GM12865 (cell line): ENCODE data around the gene HBP1.
"Not testable (repeated sequence)": the region's sequence is repeated elsewhere in the genome, so short reads cannot be mapped to it uniquely, and the experiment has no call there.

Source experiments
- DNase-seq: peaks from one replicate; pipeline ENCODE4 v3.0.0; 2010; ENCODE audit warnings: low read depth
- H3K4me3 ChIP-seq: 2 replicates; pipeline ENCODE4 v1.5.1; 2011; ENCODE audit warnings: mild to moderate bottlenecking, low read depth, low read length, control low read depth
- TF ChIP-seq, protein P1 (sequence below): IDR thresholded peaks from 2 replicates; pipeline ENCODE4 v1.5.1; 2011; ENCODE audit warnings: low read length, control low read depth, low read depth, inconsistent platforms; ENCODE audit not compliant: insufficient read depth; ENCODE audit errors: missing control alignments

Gene HBP1

DNA sequence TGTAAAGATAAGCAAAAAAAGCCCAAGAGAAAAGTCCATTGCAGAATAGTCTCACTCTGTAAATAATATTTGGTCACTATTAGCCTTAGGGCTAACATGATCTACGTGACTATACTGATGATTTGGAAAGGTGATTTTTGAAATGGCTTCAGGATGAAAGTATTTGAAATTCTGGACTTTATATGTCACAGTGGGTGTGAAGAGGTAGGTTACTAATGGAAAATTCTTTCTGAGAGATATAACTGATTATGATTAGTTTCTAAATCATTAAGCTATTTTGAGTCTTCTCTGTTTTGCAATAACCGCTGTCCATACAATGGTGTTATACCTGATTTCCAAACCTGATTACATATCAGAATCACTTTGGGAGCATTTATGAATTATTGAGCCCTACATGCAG is 20.1 kb upstream of the HBP1 start:
- no peak for DNase-seq
- H3K4me3 ChIP-seq = no peak overlapping the region
- TF ChIP-seq, protein P1, sequence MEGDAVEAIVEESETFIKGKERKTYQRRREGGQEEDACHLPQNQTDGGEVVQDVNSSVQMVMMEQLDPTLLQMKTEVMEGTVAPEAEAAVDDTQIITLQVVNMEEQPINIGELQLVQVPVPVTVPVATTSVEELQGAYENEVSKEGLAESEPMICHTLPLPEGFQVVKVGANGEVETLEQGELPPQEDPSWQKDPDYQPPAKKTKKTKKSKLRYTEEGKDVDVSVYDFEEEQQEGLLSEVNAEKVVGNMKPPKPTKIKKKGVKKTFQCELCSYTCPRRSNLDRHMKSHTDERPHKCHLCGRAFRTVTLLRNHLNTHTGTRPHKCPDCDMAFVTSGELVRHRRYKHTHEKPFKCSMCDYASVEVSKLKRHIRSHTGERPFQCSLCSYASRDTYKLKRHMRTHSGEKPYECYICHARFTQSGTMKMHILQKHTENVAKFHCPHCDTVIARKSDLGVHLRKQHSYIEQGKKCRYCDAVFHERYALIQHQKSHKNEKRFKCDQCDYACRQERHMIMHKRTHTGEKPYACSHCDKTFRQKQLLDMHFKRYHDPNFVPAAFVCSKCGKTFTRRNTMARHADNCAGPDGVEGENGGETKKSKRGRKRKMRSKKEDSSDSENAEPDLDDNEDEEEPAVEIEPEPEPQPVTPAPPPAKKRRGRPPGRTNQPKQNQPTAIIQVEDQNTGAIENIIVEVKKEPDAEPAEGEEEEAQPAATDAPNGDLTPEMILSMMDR = no peak

GRCh38 chr7:107149863-107150262 is 18.9 kb upstream of the HBP1 start:
- no peak overlapping the region for H3K4me3 ChIP-seq
- TF ChIP-seq, protein P1 = no peak
- DNase-seq = no peak

GRCh38 chr7:107150375-107151073 is 18.3 kb upstream of the HBP1 start:
- H3K4me3 ChIP-seq = no peak overlapping the region
- peak; percentile 79 for DNase-seq
- TF ChIP-seq, protein P1 = peak; percentile 54

DNA sequence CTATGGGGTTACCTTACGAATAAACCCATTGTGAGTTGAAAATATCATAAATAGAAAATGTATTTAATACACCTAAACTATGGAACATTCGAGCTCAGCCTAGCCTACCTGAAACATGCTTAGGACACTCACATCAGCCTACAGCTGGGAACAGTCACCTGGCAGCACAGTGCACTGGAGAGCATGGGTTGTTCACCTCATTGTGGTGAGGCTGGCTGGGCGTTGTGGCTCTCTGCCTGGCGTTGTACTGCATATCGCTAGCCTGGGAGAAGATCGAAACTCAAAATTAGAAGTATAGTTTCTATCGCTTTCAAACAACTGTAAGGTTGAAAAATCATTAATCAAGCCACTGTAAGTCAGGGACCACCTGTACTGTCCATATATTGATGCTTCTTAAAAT is 17.3 kb upstream of the HBP1 start:
- DNase-seq = no peak
- no peak overlapping the region for H3K4me3 ChIP-seq
- TF ChIP-seq, protein P1 = no peak

- no peak overlapping the region for H3K4me3 ChIP-seq
- TF ChIP-seq, protein P1 = no peak
- no peak for DNase-seq
These were observed 16.8 kb upstream of the HBP1 start for GRCh38 chr7:107152011-107152410.

DNA sequence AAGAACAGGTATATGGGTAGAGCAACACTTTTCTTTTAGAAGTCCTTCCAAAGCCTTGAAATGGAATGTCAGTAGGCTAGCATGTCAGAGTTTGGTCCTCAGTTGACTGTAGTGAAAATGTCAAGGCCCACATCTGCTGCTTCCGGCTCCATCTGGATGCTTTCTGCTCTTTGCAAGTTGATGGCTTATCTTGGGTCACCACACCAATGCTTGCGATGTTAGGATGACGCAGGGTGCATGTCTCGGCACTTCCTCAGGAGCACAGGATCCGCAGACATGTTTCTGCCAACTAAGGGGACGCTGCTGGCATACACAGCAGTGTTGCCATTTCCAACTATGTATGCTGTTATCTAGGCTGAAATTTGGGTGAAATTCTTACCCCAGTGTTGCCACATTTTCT is 14.0 kb upstream of the HBP1 start:
- TF ChIP-seq, protein P1 = no peak
- H3K4me3 ChIP-seq = no peak overlapping the region
- DNase-seq = no peak

- H3K4me3 ChIP-seq, DNase-seq: not testable (repeated sequence)
These were observed 13.1 kb upstream of the HBP1 start for GRCh38 chr7:107155726-107156125.
